B cell (primary cell): ENCODE results near the gene SLC1A5.
A peak's percentile ranks its signal among the peaks of the same experiment; 100 is the strongest.

Experiments
- EZH2 ChIP-seq: IDR thresholded peaks from 2 replicates; pipeline ENCODE4 v1.6.1; 2012; ENCODE audit warnings: borderline replicate concordance, low read depth, mild to moderate bottlenecking, moderate library complexity, low read length; ENCODE audit not compliant: insufficient read depth, poor library complexity, severe bottlenecking
- TF ChIP-seq, protein P1 (sequence below): fragments of 200-600 bp; IDR thresholded peaks from one replicate; pipeline ENCODE4 v1.8.0; 2022; ENCODE audit warnings: antibody characterized with exemption, mild to moderate bottlenecking

DNA sequence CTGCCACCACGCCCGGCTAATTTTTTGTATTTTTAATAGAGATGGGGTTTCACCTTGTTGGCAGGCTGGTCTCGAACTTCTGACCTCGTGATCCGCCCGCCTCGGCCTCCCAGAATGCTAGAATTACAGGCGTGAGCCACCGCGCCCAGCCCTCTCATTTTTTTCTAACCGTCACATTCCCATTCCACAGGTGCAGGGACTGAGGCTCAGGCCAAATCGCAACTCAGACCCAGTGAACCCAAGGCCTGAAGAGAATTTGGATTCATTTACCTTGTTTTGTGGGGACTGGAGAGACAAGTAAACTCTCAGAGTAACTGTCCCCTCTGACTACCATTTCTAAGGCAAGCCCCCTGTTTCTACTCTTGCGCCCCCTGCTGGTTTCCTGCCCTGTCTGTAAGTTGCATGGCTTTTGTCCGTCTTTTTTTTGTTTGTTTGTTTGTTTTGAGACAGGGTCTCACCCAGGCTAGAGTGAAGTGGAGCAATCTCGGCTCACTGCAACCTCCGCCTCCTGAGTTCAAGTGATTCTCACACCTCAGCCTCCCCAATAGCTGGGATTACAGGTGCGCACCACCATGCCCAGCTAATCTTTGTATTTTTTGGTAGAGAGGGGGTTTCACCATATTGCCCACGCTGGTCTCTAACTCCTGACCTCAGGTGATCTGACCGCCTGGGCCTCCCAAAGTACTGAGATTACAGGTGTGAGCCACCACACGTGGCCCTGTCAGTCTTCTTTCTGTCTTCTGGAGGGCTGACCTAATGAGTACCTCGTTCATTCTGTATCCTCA lies 39.9 kb downstream of the SLC1A5 start:
- TF ChIP-seq, protein P1, sequence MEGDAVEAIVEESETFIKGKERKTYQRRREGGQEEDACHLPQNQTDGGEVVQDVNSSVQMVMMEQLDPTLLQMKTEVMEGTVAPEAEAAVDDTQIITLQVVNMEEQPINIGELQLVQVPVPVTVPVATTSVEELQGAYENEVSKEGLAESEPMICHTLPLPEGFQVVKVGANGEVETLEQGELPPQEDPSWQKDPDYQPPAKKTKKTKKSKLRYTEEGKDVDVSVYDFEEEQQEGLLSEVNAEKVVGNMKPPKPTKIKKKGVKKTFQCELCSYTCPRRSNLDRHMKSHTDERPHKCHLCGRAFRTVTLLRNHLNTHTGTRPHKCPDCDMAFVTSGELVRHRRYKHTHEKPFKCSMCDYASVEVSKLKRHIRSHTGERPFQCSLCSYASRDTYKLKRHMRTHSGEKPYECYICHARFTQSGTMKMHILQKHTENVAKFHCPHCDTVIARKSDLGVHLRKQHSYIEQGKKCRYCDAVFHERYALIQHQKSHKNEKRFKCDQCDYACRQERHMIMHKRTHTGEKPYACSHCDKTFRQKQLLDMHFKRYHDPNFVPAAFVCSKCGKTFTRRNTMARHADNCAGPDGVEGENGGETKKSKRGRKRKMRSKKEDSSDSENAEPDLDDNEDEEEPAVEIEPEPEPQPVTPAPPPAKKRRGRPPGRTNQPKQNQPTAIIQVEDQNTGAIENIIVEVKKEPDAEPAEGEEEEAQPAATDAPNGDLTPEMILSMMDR = peak; percentile 75
- no peak for TF ChIP-seq EZH2
